ENCODE results near the gene ATXN2L. TPM values are rescaled to one million over a fixed set of nuclear protein-coding genes. Genes with fewer than 3 reads are reported as not detected.

ATXN2L gene
- 192 TPM in 2 replicates for total RNA-seq (2014; rRNA removed; shearing (Covaris generic))
- polyA plus RNA-seq (2016; fragmentation: Nextera tagmentation; extraction: Ambion mirVana): 132 and 134 TPM in 2 replicates
- long read RNA-seq, partial matches to known transcripts: 5 of 18 reads
- long read RNA-seq, other reads (novel, unspliced or antisense): 13 of 18 reads

GRCh38 chr16:28822520-28823290 lies at the start of gene ATXN2L:
Gene ATXN2L (plus strand): TSS chr16:28822999. CDS start chr16:28823260, 261 bp downstream.
- H2AFZ ChIP-seq: peak within 1 kb of the TSS; percentile 57; the same call in 1 of the 2 replicates
- peaks cover 50% of the 10 kb centered on the region for H3K36me3 Mint-ChIP-seq (ENCODE audit: low read depth)
- DNase-seq (ENCODE audit: low spot score): peak; percentile 94
- peak; percentile 35 for ATAC-seq
- peaks cover 42% of the 10 kb centered on the region for H3K79me2 ChIP-seq (replicated peaks; ENCODE audit: insufficient read depth)
- no peaks in the 10 kb centered on the region for H3K9me2 ChIP-seq (ENCODE audit: insufficient read depth)
- H3K4me1 Mint-ChIP-seq: peaks cover 35% of the 10 kb centered on the region
- peak; percentile 89 for TF ChIP-seq CREB1 (CRISPR knock-in tag; IDR thresholded peaks at IDR 0.05; ENCODE audit: low read depth)
- peak; percentile 69; the same call in 1 of the 2 replicates for TF ChIP-seq ETS1 (IDR thresholded peaks at IDR 0.05)
- TF ChIP-seq ZNF462 (CRISPR knock-in tag; IDR thresholded peaks at IDR 0.05): no peak
- no peak for TF ChIP-seq ZNF331 (CRISPR knock-in tag; IDR thresholded peaks at IDR 0.05; ENCODE audit: low read depth)
- TF ChIP-seq POLR2AphosphoS5 (IDR thresholded peaks at IDR 0.05; ENCODE audit: low read depth): peak; percentile 93
- no peak for TF ChIP-seq ZNF114 (CRISPR knock-in tag; IDR thresholded peaks at IDR 0.05)
- TF ChIP-seq CTCF (conservative IDR thresholded peaks at IDR 0.05; ENCODE audit: low read depth in 2 of 2): no peak
- TF ChIP-seq STAT1 (IDR thresholded peaks at IDR 0.05; ENCODE audit: unreplicated experiment): peak; percentile 87
- TF ChIP-seq REST (IDR thresholded peaks at IDR 0.05; ENCODE audit: unreplicated experiment): no peak
- TF ChIP-seq NANOG (IDR thresholded peaks at IDR 0.05; ENCODE audit: borderline replicate concordance): 0 out of 2 replicates have a peak, but pooled peaks have one; percentile 29
- no peak for TF ChIP-seq EZH2 (IDR thresholded peaks at IDR 0.05; ENCODE audit: low read depth, unreplicated experiment)
- TF ChIP-seq JUNB (IDR thresholded peaks at IDR 0.05; ENCODE audit: unreplicated experiment): no peak
- no peak for TF ChIP-seq EZH2phosphoT487 (IDR thresholded peaks at IDR 0.05; ENCODE audit: unreplicated experiment)
- H3K4me2 ChIP-seq: peak within 1 kb of the TSS; percentile 95
- peak within 1 kb of the TSS; percentile 97 for H3K4me3 Mint-ChIP-seq
- peaks cover 26% of the 10 kb centered on the region for H3K4me1 ChIP-seq (ENCODE audit: insufficient read depth)
- peak within 1 kb of the TSS; percentile 95 for H3K4me3 ChIP-seq
- H3K27me3 Mint-ChIP-seq (ENCODE audit: insufficient read depth, low read depth, poor library complexity): peaks cover 16% of the 10 kb centered on the region
- no peaks in the 10 kb centered on the region for H3K27me3 ChIP-seq (ENCODE audit: insufficient read depth)
- H3K36me3 ChIP-seq (ENCODE audit: insufficient read depth): peaks cover 27% of the 10 kb centered on the region
- peaks cover 25% of the 10 kb centered on the region for H4K20me1 ChIP-seq (replicated peaks; ENCODE audit: insufficient read depth)
- H3K9me3 Mint-ChIP-seq: no peaks in the 10 kb centered on the region
- peak within 1 kb of the TSS; percentile 99 for H3K27ac Mint-ChIP-seq
- H3F3A ChIP-seq (replicated peaks; ENCODE audit: low read depth): peaks cover 22% of the 10 kb centered on the region
- H3K27ac ChIP-seq (ENCODE audit: low read depth): peak within 1 kb of the TSS; percentile 91

Measured in GM23338 (cell line).